Measurements from ENCODE around the gene VPREB1. TPM values are rescaled to one million over a fixed set of nuclear protein-coding genes. Genes with fewer than 3 reads are reported as not detected.

VPREB1 gene
- total RNA-seq, 2 experiments from 2014 or later: not detected

DNA sequence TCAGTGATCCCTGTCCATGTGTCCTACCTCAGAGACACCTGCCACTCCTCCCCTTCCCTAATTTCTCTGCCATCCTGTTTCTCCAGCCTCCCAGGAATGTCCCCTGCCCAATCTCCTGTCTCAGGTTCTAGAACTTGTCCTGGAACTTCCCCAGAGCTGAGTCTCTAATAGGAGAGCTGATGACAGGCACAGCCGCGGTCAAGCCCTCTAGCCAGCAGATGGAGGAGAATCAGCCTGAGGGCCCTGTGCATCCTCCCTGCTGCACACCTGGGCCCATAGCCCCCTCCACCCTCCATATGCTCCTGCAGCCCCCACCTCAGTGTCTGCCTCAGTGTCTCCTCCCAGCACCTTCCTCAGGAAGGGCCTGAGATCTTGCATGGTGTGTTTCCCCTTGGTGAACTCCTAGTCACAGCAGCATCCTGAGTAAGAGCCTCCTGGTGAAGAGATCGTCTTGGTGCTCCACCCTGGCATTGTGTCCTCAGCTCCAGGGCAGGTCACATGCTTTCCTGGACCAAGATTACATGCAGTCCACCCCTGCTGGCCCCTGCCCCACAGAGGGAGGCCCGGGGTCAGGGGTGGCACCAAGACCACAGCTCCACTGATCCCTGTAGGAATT, 43.9 kb upstream of the VPREB1 start:
- ChIA-PET CTCF (interaction anchor here (1.0 to 12.3 kb wide), 3 partner anchors 9 to 142 kb away, joined by 3 to 227 read pairs (median 3); no protein-coding TSS in a partner anchor), POLR2A (no interaction called here)
- Mint-ChIP-seq H3K9me3 (no peaks in the 10 kb centered on the region), H3K27ac (no peak overlapping the region), H3K27me3 (peaks cover 8% of the 10 kb centered on the region), H3K4me1 (ENCODE audit: low read depth) (no peaks in the 10 kb centered on the region), H3K4me3 (no peak overlapping the region), H3K36me3 (ENCODE audit: low read depth) (no peaks in the 10 kb centered on the region)
- TF ChIP-seq, protein P1, sequence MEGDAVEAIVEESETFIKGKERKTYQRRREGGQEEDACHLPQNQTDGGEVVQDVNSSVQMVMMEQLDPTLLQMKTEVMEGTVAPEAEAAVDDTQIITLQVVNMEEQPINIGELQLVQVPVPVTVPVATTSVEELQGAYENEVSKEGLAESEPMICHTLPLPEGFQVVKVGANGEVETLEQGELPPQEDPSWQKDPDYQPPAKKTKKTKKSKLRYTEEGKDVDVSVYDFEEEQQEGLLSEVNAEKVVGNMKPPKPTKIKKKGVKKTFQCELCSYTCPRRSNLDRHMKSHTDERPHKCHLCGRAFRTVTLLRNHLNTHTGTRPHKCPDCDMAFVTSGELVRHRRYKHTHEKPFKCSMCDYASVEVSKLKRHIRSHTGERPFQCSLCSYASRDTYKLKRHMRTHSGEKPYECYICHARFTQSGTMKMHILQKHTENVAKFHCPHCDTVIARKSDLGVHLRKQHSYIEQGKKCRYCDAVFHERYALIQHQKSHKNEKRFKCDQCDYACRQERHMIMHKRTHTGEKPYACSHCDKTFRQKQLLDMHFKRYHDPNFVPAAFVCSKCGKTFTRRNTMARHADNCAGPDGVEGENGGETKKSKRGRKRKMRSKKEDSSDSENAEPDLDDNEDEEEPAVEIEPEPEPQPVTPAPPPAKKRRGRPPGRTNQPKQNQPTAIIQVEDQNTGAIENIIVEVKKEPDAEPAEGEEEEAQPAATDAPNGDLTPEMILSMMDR (IDR thresholded peaks at IDR 0.05): no peak
- intact Hi-C loops (cut with micrococcal nuclease): no loop called here
- no peak for ATAC-seq
- DNase-seq: no peak

DNA sequence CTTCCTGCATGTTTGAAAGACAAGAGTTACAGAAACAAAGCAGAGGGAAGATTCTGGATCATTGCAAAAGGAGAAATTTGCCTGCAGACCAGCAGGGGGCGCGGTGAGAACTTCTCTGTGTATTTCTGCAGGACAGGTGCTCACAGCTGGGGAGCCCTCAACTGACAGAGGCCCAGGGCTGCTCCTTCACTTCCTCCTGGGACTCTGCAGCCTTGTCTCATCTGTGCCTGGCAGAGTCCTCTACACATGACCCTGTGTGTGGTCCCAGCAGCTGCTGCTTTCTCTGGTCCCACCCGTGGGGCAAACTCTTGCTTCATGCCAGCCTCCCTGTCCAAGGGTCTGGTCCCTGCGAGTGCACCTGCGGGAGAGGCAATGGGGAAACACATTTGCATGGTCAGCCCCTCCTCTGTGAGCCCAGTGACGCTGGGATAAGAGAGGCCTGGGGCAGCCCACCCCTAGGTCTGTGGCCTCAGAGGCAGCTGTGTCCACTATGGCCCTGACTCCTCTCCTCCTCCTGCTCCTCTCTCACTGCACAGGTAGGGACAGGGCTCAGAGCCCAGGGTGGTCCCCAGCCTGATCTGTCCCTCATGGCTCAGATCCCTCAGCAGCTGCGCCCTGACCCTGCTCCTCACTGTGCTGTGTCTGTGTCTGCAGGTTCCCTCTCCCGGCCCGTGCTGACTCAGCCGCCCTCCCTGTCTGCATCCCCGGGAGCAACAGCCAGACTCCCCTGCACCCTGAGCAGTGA, 43.2 kb upstream of the VPREB1 start:
- H3K27me3 Mint-ChIP-seq: peaks cover 5% of the 10 kb centered on the region
- no peaks in the 10 kb centered on the region for H3K36me3 Mint-ChIP-seq (ENCODE audit: low read depth)
- H3K9me3 Mint-ChIP-seq: no peaks in the 10 kb centered on the region
- ATAC-seq (no peak), DNase-seq (no peak)
- no peak overlapping the region for H3K4me3 Mint-ChIP-seq
- intact Hi-C loops (cut with micrococcal nuclease): no loop called here
- ChIA-PET POLR2A (no interaction called here), CTCF (interaction anchor here (0.8 to 12.3 kb wide), 3 partner anchors 9 to 142 kb away, joined by 3 to 227 read pairs (median 3); no protein-coding TSS in a partner anchor)
- H3K4me1 Mint-ChIP-seq (ENCODE audit: low read depth): no peaks in the 10 kb centered on the region
- H3K27ac Mint-ChIP-seq: no peak overlapping the region
- TF ChIP-seq, protein P1 (IDR thresholded peaks at IDR 0.05): no peak

DNA sequence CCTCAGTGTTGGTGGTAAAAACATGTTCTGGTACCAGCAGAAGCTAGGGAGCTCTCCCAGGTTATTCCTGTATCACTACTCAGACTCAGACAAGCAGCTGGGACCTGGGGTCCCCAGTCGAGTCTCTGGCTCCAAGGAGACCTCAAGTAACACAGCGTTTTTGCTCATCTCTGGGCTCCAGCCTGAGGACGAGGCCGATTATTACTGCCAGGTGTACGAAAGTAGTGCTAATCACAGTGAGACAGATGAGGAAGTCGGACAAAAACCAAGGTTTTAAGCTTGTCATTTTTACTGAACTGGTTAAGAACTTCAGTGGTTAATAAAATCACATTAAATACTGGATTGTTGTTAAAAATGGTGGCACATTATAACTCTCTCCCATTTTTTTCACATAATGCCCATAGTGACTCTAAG, 42.6 kb upstream of the VPREB1 start:
- Mint-ChIP-seq H3K27ac (no peak overlapping the region), H3K36me3 (ENCODE audit: low read depth) (no peaks in the 10 kb centered on the region), H3K9me3 (no peaks in the 10 kb centered on the region), H3K27me3 (peaks cover 5% of the 10 kb centered on the region), H3K4me1 (ENCODE audit: low read depth) (no peaks in the 10 kb centered on the region), H3K4me3 (no peak overlapping the region)
- ChIA-PET POLR2A (no interaction called here), CTCF (interaction anchor here (0.8 to 12.3 kb wide), 4 partner anchors 9 to 141 kb away, joined by 3 to 227 read pairs (median 3); no protein-coding TSS in a partner anchor)
- ATAC-seq: no peak
- TF ChIP-seq, protein P1 (IDR thresholded peaks at IDR 0.05): no peak
- intact Hi-C loops (cut with micrococcal nuclease): no loop called here
- no peak for DNase-seq

DNA sequence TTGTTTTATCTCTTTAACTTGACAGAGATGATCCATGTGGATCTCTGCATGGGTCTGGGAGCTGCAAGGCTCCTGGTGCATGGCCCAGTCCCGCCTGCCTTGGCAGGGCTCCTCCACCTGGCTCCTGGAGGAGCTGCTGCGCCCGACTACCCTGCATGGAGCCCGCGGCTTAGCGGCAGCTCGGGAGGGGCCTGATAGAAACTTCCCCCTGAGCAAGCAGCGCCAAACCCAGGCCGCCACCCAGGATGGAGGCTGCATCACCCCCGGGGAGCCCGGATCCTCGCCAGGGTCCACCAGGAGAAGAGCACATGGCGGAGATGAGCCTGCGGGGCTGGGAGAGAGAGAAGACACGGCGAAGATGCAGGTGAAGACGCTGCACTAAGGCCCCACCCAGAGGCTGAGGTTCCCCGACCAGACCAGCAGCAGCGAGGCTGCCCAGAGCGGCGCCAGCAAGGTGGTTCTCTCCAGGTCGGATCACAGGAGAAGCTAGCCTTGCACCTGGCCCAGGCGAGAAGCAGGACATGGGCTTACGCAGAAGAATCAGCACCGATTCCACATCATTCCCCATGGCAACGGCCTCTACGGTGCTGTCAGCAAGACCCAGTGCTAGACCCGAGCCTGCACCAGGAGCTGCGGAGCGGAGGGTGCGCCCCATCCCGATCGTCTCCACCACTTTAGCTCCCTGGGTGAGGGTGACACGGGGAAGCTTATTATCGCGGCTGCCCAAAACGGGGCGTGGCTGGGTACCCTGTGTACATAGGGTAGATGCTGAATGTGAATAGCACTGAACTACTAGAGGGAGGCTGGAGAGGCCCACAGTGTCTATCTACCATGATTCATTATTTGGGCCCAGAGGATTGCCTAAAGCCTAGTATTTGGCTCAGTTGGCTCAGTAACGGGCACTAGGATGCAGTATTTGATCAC, 41.3 kb upstream of the VPREB1 start:
- Mint-ChIP-seq H3K4me3 (no peak overlapping the region), H3K27ac (no peak overlapping the region), H3K36me3 (ENCODE audit: low read depth) (no peaks in the 10 kb centered on the region), H3K9me3 (no peaks in the 10 kb centered on the region), H3K4me1 (ENCODE audit: low read depth) (peaks cover 7% of the 10 kb centered on the region), H3K27me3 (peaks cover 5% of the 10 kb centered on the region)
- ChIA-PET CTCF (interaction anchor here (1.2 to 12.3 kb wide), 4 partner anchors 8 to 120 kb away, joined by 3 to 227 read pairs (median 6); no protein-coding TSS in a partner anchor), POLR2A (no interaction called here)
- TF ChIP-seq, protein P1 (IDR thresholded peaks at IDR 0.05): no peak
- intact Hi-C loops (cut with micrococcal nuclease): no loop called here
- ATAC-seq: no peak
- no peak for DNase-seq

Data from activated CD8-positive, alpha-beta T cell treated with anti-CD3 and anti-CD28 coated beads for 36 hours (primary cell).